Measurements from ENCODE around the gene EDC3. TPM values are rescaled to one million over a fixed set of nuclear protein-coding genes. Genes with fewer than 3 reads are reported as not detected.

The EDC3 gene
- total and polyA plus RNA-seq, 2 of the 4 experiments (the other 2 are of a cell fraction), result 16.8 to 38.0 TPM

DNA sequence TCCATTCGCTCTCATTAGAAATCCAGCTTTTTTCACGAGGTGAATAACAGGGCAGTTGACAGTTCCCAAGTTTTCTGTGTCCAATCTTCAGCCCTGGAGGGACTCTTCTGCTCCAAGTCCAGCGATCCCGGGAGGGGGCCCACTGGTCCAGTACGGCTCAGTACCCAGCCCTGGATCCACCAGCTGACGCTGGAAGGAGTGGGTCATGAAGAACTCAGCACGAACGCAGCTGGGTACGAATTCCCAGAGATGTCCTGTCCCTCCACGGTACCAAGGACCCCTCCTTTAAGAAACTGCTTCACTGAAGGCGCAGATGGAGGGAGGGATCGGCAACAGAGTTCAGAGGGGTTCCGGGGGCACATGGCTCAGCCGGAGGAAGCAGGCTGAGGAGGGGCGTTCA lies 96.7 kb downstream of the EDC3 start:
- Histone ChIP-seq H3K4me1 (ENCODE audit: control insufficient read depth, insufficient read depth, low read length) (peaks cover 6% of the 10 kb centered on the region; the same call in 1 of the 2 replicates), H2AK5ac (ENCODE audit: low read depth, low read length) (no peak overlapping the region), H2BK15ac (ENCODE audit: low read depth, low read length) (no peak overlapping the region), H3K9ac (ENCODE audit: low read depth, low read length) (peak overlapping the region; percentile 89; the same call in 1 of the 2 replicates), H2AFZ (replicated peaks; ENCODE audit: low read length, poor library complexity) (peak overlapping the region; percentile 91), H2BK20ac (ENCODE audit: low read depth, low read length) (no peak overlapping the region; the same call in 1 of the 2 replicates), H3K23ac (ENCODE audit: low read depth, low read length) (peak overlapping the region; percentile 73; the same call in 1 of the 2 replicates), H3K4me3 (ENCODE audit: insufficient read depth, low read depth, low read length) (peak overlapping the region; percentile 61), H4K5ac (ENCODE audit: low read depth, low read length) (no peak overlapping the region), H2BK5ac (ENCODE audit: low read depth, low read length, poor library complexity, severe bottlenecking) (no peak overlapping the region), H4K91ac (ENCODE audit: insufficient read depth, low read depth, low read length) (0 out of 2 replicates have a peak overlapping the region, but pooled peaks have one; percentile 85), H3K56ac (ENCODE audit: extremely low read depth, insufficient read depth, low read length) (no peak overlapping the region), H3K14ac (replicated peaks; ENCODE audit: low read depth, low read length) (peak overlapping the region; percentile 91; the same call in 1 of the 2 replicates), H3K27me3 (ENCODE audit: control insufficient read depth, insufficient read depth, low read length) (no peaks in the 10 kb centered on the region), H3K79me1 (ENCODE audit: low read depth in 1 of 2, low read length in 2 of 2) (peaks cover 15 to 16% of the 10 kb centered on the region in 2 experiments; a peak in 3 of 4 replicates), H4K20me1 (ENCODE audit: insufficient read depth, low read length) (0 out of 2 replicates have a peak, but pooled peaks cover 3% of the 10 kb centered on the region), H2BK120ac (ENCODE audit: low read depth, low read length) (no peak overlapping the region), H3K18ac (ENCODE audit: low read depth, low read length) (no peak overlapping the region), H3K9me1 (ENCODE audit: insufficient read depth, low read length) (peaks cover 4% of the 10 kb centered on the region; the same call in 1 of the 2 replicates), H3K36me3 (ENCODE audit: control insufficient read depth, insufficient read depth, low read length) (0 out of 2 replicates have a peak, but pooled peaks cover 2% of the 10 kb centered on the region), H3K27ac (ENCODE audit: insufficient read depth, low read length) (no peak overlapping the region), H4K8ac (ENCODE audit: low read depth in 2 of 2, low read length in 2 of 2) (peak overlapping the region; percentile 68 to 91; a peak in 3 of 4 replicates), H3K4me2 (ENCODE audit: low read depth, low read length) (peak overlapping the region; percentile 76), H3K4ac (ENCODE audit: low read depth, low read length) (no peak overlapping the region), H2AK9ac (replicated peaks; ENCODE audit: low read depth, low read length, poor library complexity) (peak overlapping the region; percentile 4), H3K9me3 (ENCODE audit: control insufficient read depth, insufficient read depth, low read length) (no peaks in the 10 kb centered on the region)
- no peak for DNase-seq
- no peak for ATAC-seq (ENCODE audit: low read depth)
- ChIA-PET CTCF (interaction anchor here (1.4 kb wide), 1 partner anchor 53 kb away, joined by 4 read pairs; no protein-coding TSS in a partner anchor), POLR2A (ENCODE audit: unreplicated experiment) (no interaction called here)
- TF ChIP-seq RFX5 (IDR thresholded peaks at IDR 0.05; ENCODE audit: low read depth, low read length) (no peak), POLR2A (IDR thresholded peaks at IDR 0.05; ENCODE audit: low read depth, low read length) (no peak), CHD1 (IDR thresholded peaks at IDR 0.05; ENCODE audit: low read depth, low read length) (no peak), RCOR1 (IDR thresholded peaks at IDR 0.05; ENCODE audit: insufficient replicate concordance, low read length) (no peak), MAFK (IDR thresholded peaks at IDR 0.05; ENCODE audit: low read depth, low read length) (no peak), RAD21 (IDR thresholded peaks at IDR 0.05; ENCODE audit: low read length) (no peak), MXI1 (IDR thresholded peaks at IDR 0.05; ENCODE audit: borderline replicate concordance, low read depth, low read length) (no peak), NFE2L2 (IDR thresholded peaks at IDR 0.05; ENCODE audit: low read depth, low read length) (no peak), FOS (IDR thresholded peaks at IDR 0.05; ENCODE audit: low read depth, low read length) (no peak), SMC3 (IDR thresholded peaks at IDR 0.05; ENCODE audit: low read depth, low read length) (no peak), CEBPB (IDR thresholded peaks at IDR 0.05; ENCODE audit: low read depth, low read length) (no peak), BHLHE40 (IDR thresholded peaks at IDR 0.05; ENCODE audit: low read depth, low read length) (no peak), MAZ (IDR thresholded peaks at IDR 0.05; ENCODE audit: borderline replicate concordance, low read depth, low read length) (no peak)
- TF ChIP-seq, protein P1, sequence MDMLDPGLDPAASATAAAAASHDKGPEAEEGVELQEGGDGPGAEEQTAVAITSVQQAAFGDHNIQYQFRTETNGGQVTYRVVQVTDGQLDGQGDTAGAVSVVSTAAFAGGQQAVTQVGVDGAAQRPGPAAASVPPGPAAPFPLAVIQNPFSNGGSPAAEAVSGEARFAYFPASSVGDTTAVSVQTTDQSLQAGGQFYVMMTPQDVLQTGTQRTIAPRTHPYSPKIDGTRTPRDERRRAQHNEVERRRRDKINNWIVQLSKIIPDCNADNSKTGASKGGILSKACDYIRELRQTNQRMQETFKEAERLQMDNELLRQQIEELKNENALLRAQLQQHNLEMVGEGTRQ (IDR thresholded peaks at IDR 0.05; ENCODE audit: low read depth, low read length), result no peak
- TF ChIP-seq, protein P2, sequence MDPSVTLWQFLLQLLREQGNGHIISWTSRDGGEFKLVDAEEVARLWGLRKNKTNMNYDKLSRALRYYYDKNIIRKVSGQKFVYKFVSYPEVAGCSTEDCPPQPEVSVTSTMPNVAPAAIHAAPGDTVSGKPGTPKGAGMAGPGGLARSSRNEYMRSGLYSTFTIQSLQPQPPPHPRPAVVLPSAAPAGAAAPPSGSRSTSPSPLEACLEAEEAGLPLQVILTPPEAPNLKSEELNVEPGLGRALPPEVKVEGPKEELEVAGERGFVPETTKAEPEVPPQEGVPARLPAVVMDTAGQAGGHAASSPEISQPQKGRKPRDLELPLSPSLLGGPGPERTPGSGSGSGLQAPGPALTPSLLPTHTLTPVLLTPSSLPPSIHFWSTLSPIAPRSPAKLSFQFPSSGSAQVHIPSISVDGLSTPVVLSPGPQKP (IDR thresholded peaks at IDR 0.05; ENCODE audit: borderline replicate concordance, low read depth, low read length), result no peak
- TF ChIP-seq, protein P3, sequence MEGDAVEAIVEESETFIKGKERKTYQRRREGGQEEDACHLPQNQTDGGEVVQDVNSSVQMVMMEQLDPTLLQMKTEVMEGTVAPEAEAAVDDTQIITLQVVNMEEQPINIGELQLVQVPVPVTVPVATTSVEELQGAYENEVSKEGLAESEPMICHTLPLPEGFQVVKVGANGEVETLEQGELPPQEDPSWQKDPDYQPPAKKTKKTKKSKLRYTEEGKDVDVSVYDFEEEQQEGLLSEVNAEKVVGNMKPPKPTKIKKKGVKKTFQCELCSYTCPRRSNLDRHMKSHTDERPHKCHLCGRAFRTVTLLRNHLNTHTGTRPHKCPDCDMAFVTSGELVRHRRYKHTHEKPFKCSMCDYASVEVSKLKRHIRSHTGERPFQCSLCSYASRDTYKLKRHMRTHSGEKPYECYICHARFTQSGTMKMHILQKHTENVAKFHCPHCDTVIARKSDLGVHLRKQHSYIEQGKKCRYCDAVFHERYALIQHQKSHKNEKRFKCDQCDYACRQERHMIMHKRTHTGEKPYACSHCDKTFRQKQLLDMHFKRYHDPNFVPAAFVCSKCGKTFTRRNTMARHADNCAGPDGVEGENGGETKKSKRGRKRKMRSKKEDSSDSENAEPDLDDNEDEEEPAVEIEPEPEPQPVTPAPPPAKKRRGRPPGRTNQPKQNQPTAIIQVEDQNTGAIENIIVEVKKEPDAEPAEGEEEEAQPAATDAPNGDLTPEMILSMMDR (conservative IDR thresholded peaks at IDR 0.05; ENCODE audit: low read depth, low read length), result no peak
- BruUV-seq (replicated peaks), result no TSS peak
- in situ Hi-C loops (cut with MboI; ENCODE audit: low sequenced_read_pairs), result no loop called here
- WGBS, 2 experiments (ENCODE audit: extremely low coverage in 2 of 2, insufficient read length in 1 of 2), result 80% methylated on average over 6 of the region's 15 CpGs; no CpG with 5 or more reads in 1 of the 2 experiments
- dilution Hi-C loops (cut with HindIII; ENCODE audit: low sequenced_read_pairs, unreplicated experiment), result no loop called here
- intact Hi-C loops (cut with micrococcal nuclease), result no loop called here

Measured in IMR-90 (cell line).